ENCODE data around the gene NSD1.

DNA sequence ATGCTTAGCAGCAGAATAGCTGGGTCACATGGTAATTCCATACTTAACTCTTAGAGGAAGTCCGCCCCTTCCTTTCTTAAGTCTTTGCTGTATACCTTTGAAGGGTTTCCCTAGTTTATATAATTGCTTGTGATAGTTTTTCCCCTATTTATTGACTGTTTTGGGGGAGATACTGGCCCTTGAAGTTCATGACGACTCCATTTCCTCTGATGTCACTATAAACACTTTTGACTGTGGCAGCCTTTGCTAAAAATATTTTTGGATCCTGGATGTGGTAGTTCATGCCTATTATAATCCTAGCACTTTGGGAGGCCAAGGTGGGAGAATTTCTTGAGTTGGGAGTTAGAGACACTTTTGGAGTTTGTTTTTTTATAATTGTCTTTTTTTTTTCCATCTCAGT, 38.4 kb downstream of the NSD1 start:
- TF ChIP-seq CTCF (conservative IDR thresholded peaks at IDR 0.05 in 1 of 2, IDR thresholded peaks at IDR 0.05 in 1 of 2; ENCODE audit: low read depth in 1 of 2, low read length in 2 of 2): no peak
- TF ChIP-seq EZH2 (IDR thresholded peaks at IDR 0.05; ENCODE audit: low read length, missing control alignments): no peak

Data from fibroblast of lung (primary cell).